Central memory CD4-positive, alpha-beta T cell (primary cell): ENCODE data around the gene SASH1.

Source experiments
- DNase-seq: peaks from one replicate; pipeline ENCODE4 v3.0.0; 2022

Gene SASH1

GRCh38 chr6:148436466-148436865 lies 93.8 kb downstream of the SASH1 start:
- no peak for DNase-seq

- DNase-seq, result no peak
Observed at GRCh38 chr6:148438632-148439031, 96.0 kb downstream of the SASH1 start.

DNA sequence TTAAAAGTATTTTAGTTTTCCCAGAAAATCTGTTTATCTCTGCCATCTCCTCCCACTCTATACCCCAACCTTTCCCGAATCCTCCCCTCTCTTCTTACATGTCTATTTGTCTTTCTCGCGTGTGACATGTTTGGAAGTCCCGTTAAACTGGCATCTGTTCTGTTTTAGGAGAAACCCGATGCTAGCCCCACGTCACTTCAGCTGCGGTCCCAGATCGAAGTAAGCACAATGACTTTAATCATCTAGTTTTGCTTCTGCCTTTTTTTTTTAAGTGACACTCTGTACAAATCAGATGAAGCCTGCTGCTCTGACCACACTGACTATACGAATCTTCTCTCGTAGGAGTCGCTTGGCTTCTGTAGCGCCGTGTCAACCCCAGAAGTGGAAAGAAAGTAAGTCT lies 97.4 kb downstream of the SASH1 start:
- DNase-seq, result no peak

DNA sequence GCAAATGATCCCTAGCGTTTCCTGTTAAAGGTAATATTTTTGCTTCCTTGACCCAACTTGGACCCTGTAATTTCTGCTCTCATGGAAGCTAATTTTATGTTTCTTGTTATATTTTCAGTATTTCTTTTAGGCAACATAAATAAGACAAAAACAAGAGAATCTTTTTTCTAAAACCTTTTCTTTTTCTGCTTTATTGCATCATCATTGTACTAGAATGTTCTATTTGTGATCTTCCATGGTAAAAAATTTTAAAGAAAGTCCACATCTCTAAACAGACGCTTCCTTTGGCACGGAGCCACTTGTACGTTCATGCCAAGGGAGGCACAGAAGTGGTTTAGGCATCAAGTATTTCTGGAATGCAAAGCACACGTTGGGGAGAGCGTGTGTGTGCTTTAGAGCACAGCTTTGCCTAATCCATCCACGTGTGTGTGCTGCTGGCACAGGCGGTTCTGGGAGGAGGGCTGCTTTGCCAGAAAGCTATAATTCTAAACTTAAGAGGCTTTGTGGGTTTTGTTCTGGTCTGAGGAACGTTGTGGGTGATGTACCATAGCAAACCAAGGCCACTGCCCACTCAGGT lies 98.3 kb downstream of the SASH1 start:
- DNase-seq, result no peak

GRCh38 chr6:148441454-148441911 lies 98.8 kb downstream of the SASH1 start:
- no peak for DNase-seq

DNA sequence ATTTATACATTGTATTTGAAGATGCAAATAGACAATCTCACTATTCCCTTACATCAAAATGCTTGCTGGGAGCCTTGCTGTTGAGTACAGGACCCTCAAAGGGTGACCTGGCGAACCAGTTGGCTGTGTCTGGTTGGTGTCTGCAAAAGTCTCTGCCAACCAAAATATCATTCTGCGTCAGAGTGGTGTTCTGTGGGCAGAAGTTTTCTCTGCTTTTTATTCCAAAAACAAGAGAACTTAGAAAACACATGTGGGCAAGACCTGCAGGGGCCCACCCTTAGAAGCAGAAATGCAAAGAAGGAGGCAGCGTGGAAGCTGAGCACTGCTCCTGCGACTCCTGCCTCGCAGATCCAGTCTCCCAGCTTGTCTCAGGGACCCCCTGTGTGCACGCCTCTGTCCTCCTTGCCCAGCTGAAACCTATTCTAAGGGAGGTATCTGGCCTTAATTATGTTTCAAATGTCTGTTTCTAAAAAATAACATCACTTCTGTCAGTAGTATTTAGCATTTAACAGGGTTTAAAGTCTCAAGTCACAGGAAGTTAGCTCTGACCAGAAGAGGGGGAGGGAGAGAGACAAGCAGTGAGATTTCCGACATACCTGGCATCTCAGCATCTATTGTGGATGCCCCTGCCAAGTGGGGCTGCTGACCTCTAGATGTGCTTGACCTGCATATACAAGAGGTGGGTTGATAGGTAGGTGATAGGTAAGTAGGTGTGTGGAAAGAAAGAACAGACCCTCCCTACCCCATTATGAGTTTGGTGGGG lies 101.3 kb downstream of the SASH1 start:
- DNase-seq, result no peak

- no peak for DNase-seq
Observed at GRCh38 chr6:148445116-148445515, 102.5 kb downstream of the SASH1 start.

DNA sequence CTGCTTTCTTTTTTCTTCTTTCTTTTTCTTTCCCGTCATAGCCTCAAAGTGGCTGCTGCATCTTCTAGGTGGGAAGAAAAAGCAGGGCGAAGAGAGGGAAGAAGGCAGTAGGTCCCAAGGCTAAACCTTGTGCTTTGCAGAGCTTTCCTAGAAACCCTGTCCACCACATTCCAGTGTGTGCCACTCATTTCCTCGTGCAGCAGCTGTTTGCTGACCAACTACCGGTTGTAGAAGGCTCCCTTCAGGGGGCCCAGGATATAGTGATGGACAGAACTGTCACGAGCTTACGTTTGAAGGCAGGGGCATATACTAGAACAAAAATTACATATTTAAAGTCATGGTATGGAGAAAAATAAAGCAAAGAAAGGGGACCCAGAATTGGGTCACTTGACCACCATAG lies 103.0 kb downstream of the SASH1 start:
- DNase-seq, result no peak

- DNase-seq, result no peak
Observed at GRCh38 chr6:148446681-148447080, 104.0 kb downstream of the SASH1 start.

DNA sequence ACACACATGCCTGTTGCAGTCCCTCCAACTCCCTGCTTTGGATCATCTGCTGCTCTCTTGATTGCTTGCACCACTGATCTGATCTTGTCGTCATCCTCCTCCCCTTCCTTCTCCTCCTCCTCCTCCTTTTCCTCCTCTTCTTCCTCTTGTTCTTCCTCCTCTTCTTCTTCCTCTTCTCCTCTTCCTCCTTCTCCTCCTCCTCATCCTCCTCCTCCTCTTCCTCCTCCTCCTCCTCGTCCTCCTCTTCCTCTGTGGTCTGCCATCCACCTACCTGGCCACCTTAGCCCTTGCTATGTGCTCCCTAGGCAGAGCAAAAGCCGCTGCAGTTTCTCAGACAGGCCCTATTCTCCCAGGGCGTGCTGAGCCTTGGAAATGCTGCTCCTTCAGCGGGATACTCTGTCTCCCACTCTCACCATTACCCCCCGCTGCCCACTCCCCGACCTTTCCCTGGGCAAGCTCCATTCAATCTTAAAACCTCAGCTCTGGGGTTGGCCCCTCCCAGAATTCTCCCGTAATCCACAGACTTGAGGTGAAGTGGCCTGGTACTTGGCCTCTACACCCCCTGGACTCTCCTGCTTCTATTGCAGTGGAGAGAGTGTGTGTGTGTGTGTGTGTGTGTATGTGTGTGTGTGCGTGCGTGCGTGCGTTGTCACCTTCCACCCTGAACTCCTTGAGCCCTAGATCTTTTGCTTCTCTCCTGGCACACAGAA lies 105.0 kb downstream of the SASH1 start:
- no peak for DNase-seq

- no peak for DNase-seq
Observed at GRCh38 chr6:148448369-148449012, 105.9 kb downstream of the SASH1 start.

GRCh38 chr6:148450866-148451265 lies 108.2 kb downstream of the SASH1 start:
- no peak for DNase-seq

GRCh38 chr6:148451690-148452089 lies 109.1 kb downstream of the SASH1 start:
- DNase-seq, result peak; percentile 62

DNA sequence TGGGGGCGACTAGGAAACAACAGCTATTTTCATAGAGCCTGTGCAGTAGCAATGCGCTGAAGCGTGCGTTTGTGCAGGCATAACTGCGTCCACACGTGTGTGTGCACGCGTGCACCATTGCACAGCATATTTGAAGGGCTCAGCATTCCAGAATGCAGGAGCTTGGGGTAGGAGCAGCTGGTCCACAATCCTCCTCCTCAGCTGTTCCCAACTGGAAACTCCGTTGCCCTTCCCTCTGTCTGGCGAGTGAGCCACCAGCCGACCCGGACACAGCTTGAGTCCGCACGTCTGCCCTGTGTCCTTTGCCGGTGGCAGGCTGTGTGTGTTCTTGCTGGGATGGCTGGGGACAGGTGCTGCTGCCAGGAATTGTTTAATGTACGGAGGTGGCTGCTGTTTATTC lies 110.2 kb downstream of the SASH1 start:
- no peak for DNase-seq

GRCh38 chr6:148453906-148454305 lies 111.3 kb downstream of the SASH1 start:
- DNase-seq, result no peak

DNA sequence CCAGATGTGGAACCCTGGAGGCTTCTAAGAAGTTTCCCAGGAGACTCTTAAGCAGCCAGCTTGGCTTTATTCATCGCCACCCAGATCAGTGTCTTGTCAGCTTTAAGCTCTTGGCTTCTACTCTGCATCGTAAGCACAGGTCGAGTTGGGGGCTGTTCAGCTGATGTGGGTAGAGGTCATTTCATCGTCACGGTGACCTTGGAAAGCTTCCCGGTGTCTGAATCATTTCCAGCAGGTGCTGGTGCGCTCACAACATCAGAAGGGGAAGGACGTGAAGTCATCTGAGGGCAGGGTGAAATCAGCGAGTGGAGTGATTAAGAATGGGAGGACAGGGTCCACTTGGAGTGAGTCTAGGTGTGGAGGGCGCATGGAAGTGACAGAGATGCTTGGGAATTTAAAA lies 112.6 kb downstream of the SASH1 start:
- DNase-seq, result no peak

- no peak for DNase-seq
Observed at GRCh38 chr6:148455674-148456558, 113.3 kb downstream of the SASH1 start.

DNA sequence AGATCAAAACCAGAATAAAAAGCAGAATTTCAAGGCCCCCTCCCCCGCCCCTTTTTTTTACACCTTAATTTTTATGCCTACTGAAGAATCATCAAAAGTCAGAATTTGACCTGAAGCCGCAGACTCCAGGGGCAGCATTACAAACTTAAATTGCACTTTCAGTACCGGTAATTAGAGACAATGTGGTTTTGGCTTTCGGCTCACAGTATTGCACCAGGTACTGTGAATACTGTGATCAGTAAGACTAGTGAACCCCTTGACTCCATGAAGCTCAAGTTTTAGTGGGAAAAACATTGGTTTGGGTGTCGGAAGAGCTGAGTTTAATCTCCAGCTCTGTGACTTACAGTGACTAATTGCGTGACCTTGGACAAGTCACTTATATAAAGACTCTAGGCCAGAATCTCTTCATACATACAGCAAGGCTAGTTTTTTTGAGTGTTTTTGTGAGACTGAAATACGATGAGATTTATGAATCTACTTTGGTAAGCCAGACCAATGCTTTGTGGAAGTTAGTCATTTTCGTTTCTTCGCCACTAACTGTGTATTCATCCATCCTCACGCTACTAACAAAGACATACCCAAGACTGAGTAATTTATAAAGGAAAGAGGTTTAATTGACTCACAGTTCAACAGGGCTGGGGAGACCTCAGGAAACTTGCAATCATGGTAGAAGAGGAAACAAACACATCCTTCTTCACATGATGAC lies 114.7 kb downstream of the SASH1 start:
- no peak for DNase-seq

DNA sequence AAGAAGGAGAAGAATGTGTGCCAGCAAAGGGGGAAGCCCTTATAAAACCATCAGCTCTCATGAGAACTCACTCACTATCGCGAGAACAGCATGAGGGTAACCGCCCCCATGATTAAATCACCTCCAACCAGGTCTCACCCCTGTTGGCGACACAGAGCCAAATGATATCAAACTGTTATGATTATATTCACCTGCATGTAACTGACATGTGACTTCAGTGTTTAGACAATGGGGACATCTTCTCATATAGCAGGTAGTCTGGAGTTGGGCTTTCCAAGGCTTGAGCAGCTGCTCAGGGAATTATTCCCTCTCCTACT lies 115.2 kb downstream of the SASH1 start:
- DNase-seq, result no peak

- DNase-seq, result no peak
Observed at GRCh38 chr6:148459238-148459637, 116.6 kb downstream of the SASH1 start.

DNA sequence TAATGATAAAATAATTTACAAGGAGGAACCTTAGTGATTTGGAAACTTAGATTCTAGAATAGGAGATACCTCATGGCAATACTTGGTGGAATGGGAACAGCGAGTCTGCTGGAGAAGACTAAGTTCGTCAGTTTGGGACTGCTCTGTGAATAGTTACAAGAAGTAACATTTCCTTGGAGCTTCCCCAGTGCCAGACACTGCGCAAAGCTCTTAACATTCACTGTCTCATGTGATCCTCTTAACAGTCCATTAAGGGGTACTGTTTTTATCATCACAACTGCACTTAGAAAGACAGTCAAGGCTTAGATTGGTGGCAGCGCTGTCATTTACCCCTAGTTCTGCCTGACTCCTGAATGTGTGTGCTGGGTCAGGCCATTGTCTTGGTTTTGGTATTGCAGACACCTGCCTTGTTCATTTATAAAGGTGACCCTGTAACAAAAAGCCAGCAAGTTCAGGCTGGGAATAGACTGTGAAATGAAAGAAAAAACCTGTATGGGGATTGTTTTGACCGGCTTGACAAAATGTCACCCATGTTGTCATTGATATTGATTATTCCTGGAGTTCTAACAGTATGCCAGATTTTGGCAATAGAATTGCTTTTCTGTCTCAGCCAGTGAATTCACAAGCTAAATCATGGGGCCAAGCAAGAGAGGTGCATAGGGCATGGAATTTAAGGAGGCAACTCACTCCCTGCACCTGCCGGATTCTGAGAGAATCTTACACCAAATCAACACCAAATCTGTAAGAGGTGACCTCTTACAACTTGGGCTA lies 118.4 kb downstream of the SASH1 start:
- no peak for DNase-seq
